HG03175 (cell line): Measurements from ENCODE around the gene MYH15.

Experiments
- ATAC-seq: cut with Tn5 transposase; IDR thresholded peaks from one replicate; pipeline ENCODE4 v1.9.1; 2021; ENCODE audit warnings: mild to moderate bottlenecking, moderate library complexity; ENCODE audit not compliant: unreplicated experiment

Gene MYH15

GRCh38 chr3:108473711-108474110, 36.7 kb downstream of the MYH15 start:
- no peak for ATAC-seq

GRCh38 chr3:108472001-108472591, 38.3 kb downstream of the MYH15 start:
- ATAC-seq: no peak

- ATAC-seq: no peak
These were observed 39.0 kb downstream of the MYH15 start for GRCh38 chr3:108471426-108471825.

GRCh38 chr3:108469126-108469525, 41.3 kb downstream of the MYH15 start:
- ATAC-seq: no peak

GRCh38 chr3:108468577-108468976, 41.8 kb downstream of the MYH15 start:
- no peak for ATAC-seq

- no peak for ATAC-seq
These were observed 47.5 kb downstream of the MYH15 start for GRCh38 chr3:108462899-108463298.

- peak; percentile 61 for ATAC-seq
These were observed 48.7 kb downstream of the MYH15 start for GRCh38 chr3:108461661-108462111.

- no peak for ATAC-seq
These were observed 51.2 kb downstream of the MYH15 start for GRCh38 chr3:108459225-108459624.

GRCh38 chr3:108455212-108455705, 55.1 kb downstream of the MYH15 start:
- ATAC-seq: no peak

GRCh38 chr3:108453565-108453964, 56.8 kb downstream of the MYH15 start:
- no peak for ATAC-seq

- ATAC-seq: no peak
These were observed 60.0 kb downstream of the MYH15 start for GRCh38 chr3:108450444-108450843.

- no peak for ATAC-seq
These were observed 61.8 kb downstream of the MYH15 start for GRCh38 chr3:108448593-108448992.

GRCh38 chr3:108447096-108447847, 63.1 kb downstream of the MYH15 start:
- no peak for ATAC-seq

- no peak for ATAC-seq
These were observed 68.1 kb downstream of the MYH15 start for GRCh38 chr3:108442281-108442680.

- no peak for ATAC-seq
These were observed 68.9 kb downstream of the MYH15 start for GRCh38 chr3:108441518-108441917.

GRCh38 chr3:108441071-108441507, 69.3 kb downstream of the MYH15 start:
- ATAC-seq: no peak

- ATAC-seq: no peak
These were observed 71.9 kb downstream of the MYH15 start for GRCh38 chr3:108438542-108438941.

GRCh38 chr3:108437439-108437838, 73.0 kb downstream of the MYH15 start:
- ATAC-seq: no peak

- ATAC-seq: no peak
These were observed 76.5 kb downstream of the MYH15 start for GRCh38 chr3:108433928-108434327.

GRCh38 chr3:108432431-108432830, 78.0 kb downstream of the MYH15 start:
- no peak for ATAC-seq

GRCh38 chr3:108430540-108430939, 79.9 kb downstream of the MYH15 start:
- ATAC-seq: no peak

- no peak for ATAC-seq
These were observed 81.8 kb downstream of the MYH15 start for GRCh38 chr3:108428586-108428985.
